Epithelial cell of prostate (primary cell): Measurements from ENCODE around the gene EPHA10.
"Not testable (repeated sequence)": the region's sequence is repeated elsewhere in the genome, so short reads cannot be mapped to it uniquely, and the experiment has no call there.

Experiments
- DNase-seq: peaks from one replicate; pipeline ENCODE4 v3.0.0-alpha.2; 2011; ENCODE audit warnings: low read depth, low spot score
- H3K27ac ChIP-seq: fragments of 450-650 bp; 2 replicates; pipeline ENCODE4 v1.5.1; 2017; ENCODE audit warnings: mild to moderate bottlenecking

EPHA10 gene

DNA sequence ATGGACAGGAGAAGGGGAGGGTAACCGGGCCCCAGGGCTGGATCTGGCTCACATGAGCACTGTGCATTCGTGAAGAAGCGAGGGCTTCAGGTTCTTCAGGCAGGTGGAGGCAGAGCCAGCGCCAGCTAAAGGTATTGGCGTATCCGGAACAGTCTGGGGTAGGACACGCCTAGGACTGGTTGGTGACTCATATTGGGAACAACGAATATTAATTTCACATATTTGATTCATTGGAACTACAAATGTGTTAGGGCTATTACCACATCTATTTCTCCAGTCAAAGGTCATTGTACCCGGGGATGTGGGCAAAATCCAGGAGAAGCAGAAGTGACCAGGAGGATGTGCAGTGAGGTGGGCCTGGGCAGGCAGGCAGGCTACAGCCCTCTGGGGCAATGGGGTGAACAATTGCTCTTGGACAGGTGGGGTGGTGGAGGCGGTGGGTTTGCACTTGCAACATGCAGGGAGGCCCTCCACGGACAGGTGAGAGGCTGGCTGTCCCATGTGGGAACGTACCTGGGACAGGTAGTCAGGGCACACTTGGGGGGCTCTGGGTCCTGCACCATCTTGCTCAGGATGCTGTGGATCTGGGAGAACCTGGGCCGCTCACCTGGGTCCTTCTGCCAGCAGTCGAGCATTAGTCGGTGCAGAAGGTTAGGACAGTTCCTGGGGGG lies 45.9 kb downstream of the EPHA10 start:
- DNase-seq: no peak
- no peak overlapping the region for H3K27ac ChIP-seq

GRCh38 chr1:37718181-37718900 lies 46.6 kb downstream of the EPHA10 start:
- H3K27ac ChIP-seq: no peak overlapping the region
- no peak for DNase-seq

DNA sequence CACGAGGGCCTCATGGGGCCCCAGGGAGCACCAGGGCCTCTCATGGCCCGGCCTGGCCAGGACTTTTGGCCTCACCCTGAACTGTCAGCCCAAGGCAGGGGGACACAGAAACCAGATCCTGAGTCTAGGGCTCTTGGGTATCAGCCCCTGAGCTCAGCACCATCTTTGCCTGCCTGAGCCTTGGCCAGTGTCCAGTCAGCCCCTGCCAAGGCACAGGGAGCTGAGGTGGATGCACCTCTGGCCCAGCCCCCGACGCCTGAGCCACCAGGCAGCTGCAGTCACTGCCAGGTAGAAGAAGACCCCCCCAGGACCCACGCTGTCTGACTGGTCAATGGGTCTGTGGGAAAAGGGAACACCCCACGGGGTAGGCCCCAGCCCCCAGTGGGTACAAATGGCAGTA lies 47.3 kb downstream of the EPHA10 start:
- H3K27ac ChIP-seq: no peak overlapping the region
- DNase-seq: no peak

GRCh38 chr1:37716321-37716720 lies 48.6 kb downstream of the EPHA10 start:
- no peak overlapping the region for H3K27ac ChIP-seq
- DNase-seq: no peak

GRCh38 chr1:37714689-37715088 lies 50.2 kb downstream of the EPHA10 start:
- no peak overlapping the region for H3K27ac ChIP-seq
- no peak for DNase-seq

- no peak overlapping the region for H3K27ac ChIP-seq
- no peak for DNase-seq
Observed at GRCh38 chr1:37714226-37714625, 50.7 kb downstream of the EPHA10 start.

DNA sequence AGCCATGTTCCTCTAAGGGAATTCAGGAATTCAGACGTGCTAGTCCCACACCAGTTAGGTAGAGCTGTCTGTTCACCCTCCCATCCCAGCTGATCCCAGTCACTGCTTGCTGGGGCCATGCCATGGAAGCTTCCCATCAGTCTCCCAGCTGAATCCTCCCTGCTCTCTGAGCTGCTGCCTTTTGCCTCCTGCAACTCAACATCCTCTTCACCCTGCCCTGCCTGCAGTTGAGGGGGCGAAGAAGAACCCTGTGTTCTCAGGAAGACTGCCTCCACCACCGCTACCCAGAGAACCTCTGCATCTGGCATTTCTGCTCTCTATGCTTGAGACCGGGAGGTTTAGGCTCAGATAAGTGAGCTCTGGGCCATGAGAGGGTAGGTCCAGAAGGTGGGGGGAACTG lies 56.4 kb downstream of the EPHA10 start:
- H3K27ac ChIP-seq: no peak overlapping the region
- DNase-seq: no peak

DNA sequence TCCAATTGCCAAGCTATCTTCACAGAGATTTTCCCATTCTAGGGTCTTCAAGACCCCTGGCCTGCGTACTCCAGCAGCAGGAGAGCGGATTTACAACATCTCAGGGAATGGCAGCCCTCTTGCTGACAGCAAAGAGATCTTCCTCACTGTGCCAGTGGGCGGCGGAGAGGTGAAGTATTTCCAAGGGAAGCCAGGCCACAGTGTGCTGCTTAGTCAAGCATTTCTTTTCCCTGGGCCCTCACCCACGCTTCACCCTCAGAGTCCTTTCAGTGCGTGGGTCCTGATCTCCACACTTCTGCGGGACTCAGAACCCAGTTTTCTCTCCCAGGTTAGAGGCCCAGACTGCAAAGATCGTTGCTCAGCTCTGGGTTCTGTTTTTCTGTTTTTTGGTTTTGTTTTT lies 59.5 kb downstream of the EPHA10 start:
- no peak for DNase-seq

DNA sequence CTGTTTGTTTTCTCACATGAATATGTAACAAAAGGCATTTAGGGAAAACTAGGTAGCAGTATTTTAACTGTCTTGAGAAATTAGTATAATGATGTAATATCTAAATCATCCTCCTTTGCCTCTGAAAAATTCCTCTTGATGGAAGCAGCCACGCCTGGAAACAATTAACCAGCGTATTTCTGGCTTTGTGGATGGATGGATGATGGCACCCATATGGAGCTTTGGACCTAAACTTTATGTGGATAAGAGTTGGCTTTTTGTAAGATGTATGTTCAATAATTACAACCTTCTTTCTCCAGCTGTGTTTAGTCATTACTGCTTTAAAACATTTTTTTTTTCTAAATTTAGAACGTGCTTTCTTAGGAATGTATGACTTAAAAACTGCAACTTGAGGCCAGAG lies 60.0 kb downstream of the EPHA10 start:
- DNase-seq: no peak

More for the DNA sequence above, 59.5 kb downstream of the EPHA10 start:
- no peak overlapping the region for H3K27ac ChIP-seq

DNA sequence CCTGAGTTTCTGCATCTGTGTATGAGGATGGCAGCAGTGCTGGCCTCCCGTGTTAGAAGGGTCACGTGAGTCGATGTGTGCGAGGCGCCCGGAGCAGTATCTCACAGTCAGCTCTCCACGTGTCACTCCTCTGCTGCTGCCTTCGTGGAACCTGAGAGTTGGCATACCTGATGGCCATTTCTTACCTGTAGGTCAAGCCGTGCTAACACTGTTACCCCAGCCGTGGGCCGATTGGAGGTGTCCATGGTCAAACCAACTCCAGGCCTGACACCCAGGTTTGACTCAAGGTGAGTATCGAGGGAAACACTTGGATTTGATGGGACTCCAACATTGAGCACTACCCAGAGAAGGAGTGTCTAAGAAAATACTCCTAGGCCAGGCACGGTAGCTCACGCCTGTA lies 61.9 kb downstream of the EPHA10 start:
- DNase-seq: no peak
- no peak overlapping the region for H3K27ac ChIP-seq

More for the DNA sequence above, 60.0 kb downstream of the EPHA10 start:
- H3K27ac ChIP-seq: no peak overlapping the region

GRCh38 chr1:37701051-37701450 lies 63.9 kb downstream of the EPHA10 start:
- no peak overlapping the region for H3K27ac ChIP-seq
- DNase-seq: no peak

DNA sequence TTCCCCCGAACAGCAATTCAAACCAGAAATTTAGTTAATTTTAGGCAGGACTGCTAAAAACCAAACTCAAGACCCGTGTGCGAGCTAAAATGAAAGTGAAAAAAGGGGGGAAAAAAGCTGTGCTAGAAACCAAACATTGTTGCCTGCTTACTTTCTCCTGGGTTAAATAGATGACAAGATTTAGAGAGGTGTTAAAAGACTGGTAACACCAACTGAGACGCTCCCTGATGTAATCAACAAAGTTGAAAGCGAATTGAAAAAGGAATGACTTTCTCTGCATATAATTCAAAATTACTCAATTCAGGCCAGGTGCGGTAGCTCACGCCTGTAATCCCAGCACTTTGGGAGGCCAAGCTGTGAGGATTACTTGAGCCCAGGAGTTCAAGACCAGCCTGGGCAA lies 65.8 kb downstream of the EPHA10 start:
- H3K27ac ChIP-seq: no peak overlapping the region
- no peak for DNase-seq

GRCh38 chr1:37697737-37698136 lies 67.2 kb downstream of the EPHA10 start:
- DNase-seq: no peak
- H3K27ac ChIP-seq: no peak overlapping the region

GRCh38 chr1:37697090-37697489 lies 67.8 kb downstream of the EPHA10 start:
- DNase-seq: no peak
- H3K27ac ChIP-seq: no peak overlapping the region

- DNase-seq: no peak
- H3K27ac ChIP-seq: no peak overlapping the region
Observed at GRCh38 chr1:37692834-37693175, 72.1 kb downstream of the EPHA10 start.

GRCh38 chr1:37692078-37692833 lies 72.7 kb downstream of the EPHA10 start, which contains the start of gene CDCA8:
CDCA8 (plus strand) TSS chr1:37692516; CDS start chr1:37692691, 175 bp downstream.
- DNase-seq: peak; percentile 87
- H3K27ac ChIP-seq: peak within 1 kb of the TSS; percentile 68

DNA sequence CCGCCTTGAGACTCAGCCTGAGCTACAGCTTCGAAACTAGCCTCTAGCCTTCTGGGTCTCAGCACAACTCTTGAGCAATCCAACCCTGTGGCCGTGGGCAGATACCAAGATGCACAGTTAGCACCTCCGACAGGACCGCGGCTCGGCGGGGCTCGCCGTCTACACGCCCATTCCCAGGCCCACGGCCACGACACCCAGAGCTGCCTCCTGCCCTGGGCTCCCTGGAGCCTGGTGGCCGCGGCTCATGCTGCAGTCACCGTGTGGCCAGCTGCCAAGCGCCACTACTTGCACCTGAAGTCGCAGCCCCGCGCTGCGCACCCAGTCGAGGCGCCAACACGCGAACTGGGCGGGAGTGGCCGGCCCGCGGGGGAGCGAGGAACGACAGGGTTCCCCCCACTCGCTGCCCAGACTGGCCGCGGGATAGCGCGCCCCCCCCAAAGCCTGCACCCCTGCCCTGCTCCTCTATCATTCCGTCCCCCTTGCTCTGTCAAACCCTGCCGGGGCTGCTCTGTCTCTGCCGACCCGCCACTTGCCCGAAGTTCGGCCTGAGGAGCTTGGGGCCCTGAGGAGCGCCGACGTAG lies 73.3 kb downstream of the EPHA10 start:
- peak overlapping the region; percentile 68 for H3K27ac ChIP-seq

GRCh38 chr1:37688926-37689325 lies 76.0 kb downstream of the EPHA10 start:
- no peak for DNase-seq
- H3K27ac ChIP-seq: no peak overlapping the region

More for the DNA sequence above, 73.3 kb downstream of the EPHA10 start:
- DNase-seq: no peak

GRCh38 chr1:37687764-37688163 lies 77.2 kb downstream of the EPHA10 start:
- not testable (repeated sequence) for H3K27ac ChIP-seq

GRCh38 chr1:37685722-37686121 lies 79.2 kb downstream of the EPHA10 start:
- H3K27ac ChIP-seq: no peak overlapping the region
- DNase-seq: no peak

More at GRCh38 chr1:37687764-37688163, 77.2 kb downstream of the EPHA10 start:
- not testable (repeated sequence) for DNase-seq

DNA sequence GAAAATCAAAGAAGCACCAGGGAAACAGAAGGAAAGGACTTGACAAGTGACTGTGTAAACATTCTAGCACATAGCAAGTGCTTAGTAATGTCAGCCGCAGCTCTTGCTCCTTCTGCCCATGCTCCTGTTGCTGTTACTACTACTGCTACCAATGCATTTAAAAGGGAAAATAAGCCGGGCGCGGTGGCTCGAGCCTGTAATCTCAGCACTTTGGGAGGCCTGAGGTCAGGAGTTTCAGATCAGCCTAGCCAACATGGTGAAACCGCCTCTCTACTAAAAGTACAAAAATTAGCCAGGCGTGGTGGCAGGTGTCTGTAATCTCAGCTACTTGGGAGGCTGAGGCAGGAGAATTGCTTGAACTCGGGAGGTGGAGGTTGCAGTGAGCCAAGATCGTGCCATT lies 80.7 kb downstream of the EPHA10 start:
- H3K27ac ChIP-seq, DNase-seq: not testable (repeated sequence)
